ENCODE data around the gene ALAS1. TPM values are rescaled to one million over a fixed set of nuclear protein-coding genes. Genes with fewer than 3 reads are reported as not detected.

ALAS1 gene
- total RNA-seq, 1 experiment from 2014 or later = 58.6 TPM

DNA sequence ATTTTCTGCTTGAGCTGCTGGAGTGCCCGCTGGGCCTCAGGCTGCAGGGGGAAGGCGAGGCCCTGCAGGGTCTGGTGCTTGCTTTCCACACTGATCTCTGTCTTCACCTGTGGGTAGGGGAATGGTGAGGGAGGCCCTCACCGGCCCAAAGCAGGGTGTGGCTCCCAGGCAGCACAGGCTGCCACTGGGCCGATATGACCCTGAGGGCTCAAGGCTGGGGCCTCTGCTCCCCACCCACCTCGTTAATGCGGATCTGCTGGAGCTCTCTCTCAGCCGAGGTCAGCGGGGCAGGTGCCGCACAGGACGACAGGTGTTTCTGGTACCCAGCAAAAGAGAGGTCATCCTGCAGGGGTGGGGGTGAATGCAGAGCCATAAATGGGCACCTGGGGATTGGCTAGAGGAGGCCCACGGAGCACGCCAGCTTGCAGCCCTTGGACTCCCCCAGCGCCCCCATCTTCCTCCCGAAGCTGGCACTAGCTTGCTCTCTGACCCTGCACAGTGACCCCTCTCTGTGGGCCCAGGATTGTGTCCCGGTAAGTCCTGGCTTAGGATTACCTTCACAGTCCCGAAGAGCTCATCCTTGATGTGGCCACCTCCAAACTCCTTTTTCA, 33.0 kb downstream of the ALAS1 start:
- no peak overlapping the region for H3K4me3 ChIP-seq (ENCODE audit: low read depth, low read length, poor library complexity, severe bottlenecking)
- no peaks in the 10 kb centered on the region for H3K27me3 ChIP-seq (replicated peaks; ENCODE audit: insufficient read depth, low read depth, low read length, poor library complexity)
- H3K27ac ChIP-seq (ENCODE audit: low read depth, low read length, poor library complexity, severe bottlenecking) = no peak overlapping the region
- TF ChIP-seq EZH2 (IDR thresholded peaks at IDR 0.05; ENCODE audit: borderline replicate concordance, low read depth, low read length, poor library complexity, severe bottlenecking) (no peak), CTCF (conservative IDR thresholded peaks at IDR 0.05; ENCODE audit: low read depth, low read length) (no peak)
- CTCF ChIA-PET = no interaction called here
- BruUV-seq (replicated peaks) = no TSS peak
- H3K4me1 ChIP-seq (ENCODE audit: insufficient read depth, low read length, poor library complexity, severe bottlenecking) = no peaks in the 10 kb centered on the region
- H3K36me3 ChIP-seq (ENCODE audit: insufficient read depth, low read length, poor library complexity, severe bottlenecking) = no peaks in the 10 kb centered on the region
- DNase-seq (ENCODE audit: low spot score) = no peak
- intact Hi-C loops (cut with micrococcal nuclease; ENCODE audit: unreplicated experiment) = no loop called here
- POLR2A ChIA-PET (ENCODE audit: low non-redundant PET) = no interaction called here
- no peaks in the 10 kb centered on the region for H3K9me3 ChIP-seq (ENCODE audit: low read depth, low read length, poor library complexity, severe bottlenecking)

DNA sequence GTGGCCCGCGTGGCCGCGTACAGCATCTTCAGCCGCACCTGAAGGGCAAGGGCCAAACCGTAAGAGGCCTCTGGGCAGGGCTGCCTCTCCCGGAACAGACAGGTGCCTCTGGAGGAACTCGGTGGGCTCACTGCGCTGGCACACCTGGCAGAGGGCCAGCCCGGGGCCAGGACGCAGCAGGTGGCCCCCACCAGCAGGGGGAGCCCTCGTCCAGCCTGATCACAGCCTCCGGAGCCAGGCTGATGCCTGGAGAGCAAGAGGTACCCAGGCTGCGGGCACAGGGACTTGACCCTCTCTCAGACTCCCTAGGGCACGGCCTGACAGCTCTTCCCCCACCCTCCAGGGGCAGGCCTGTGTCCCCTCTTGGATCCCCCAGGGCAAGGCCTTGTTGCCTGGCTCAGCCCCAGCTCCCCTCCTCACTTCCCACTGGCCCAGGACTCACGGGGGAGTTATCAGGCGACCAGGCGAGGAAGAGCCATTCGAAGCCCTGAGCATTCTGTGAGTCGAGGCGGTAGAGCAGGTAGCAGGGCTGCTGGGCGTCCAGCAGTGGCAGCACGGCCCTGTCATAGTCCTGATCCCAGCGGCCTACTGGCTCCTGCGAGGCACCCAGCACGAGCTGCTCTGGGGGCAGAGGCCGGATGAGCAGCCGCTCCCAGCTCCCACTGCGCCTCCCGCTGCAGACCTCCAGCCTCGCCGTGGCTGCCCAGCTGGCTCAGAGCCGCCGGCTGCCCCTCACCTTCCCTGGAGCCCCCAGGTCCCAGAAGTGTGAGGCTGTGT, 33.7 kb downstream of the ALAS1 start:
- no peak overlapping the region for H3K27ac ChIP-seq (ENCODE audit: low read depth, low read length, poor library complexity, severe bottlenecking)
- no peaks in the 10 kb centered on the region for H3K9me3 ChIP-seq (ENCODE audit: low read depth, low read length, poor library complexity, severe bottlenecking)
- CTCF ChIA-PET = no interaction called here
- H3K4me1 ChIP-seq (ENCODE audit: insufficient read depth, low read length, poor library complexity, severe bottlenecking) = no peaks in the 10 kb centered on the region
- no peaks in the 10 kb centered on the region for H3K36me3 ChIP-seq (ENCODE audit: insufficient read depth, low read length, poor library complexity, severe bottlenecking)
- no TSS peak for BruUV-seq (replicated peaks)
- H3K27me3 ChIP-seq (replicated peaks; ENCODE audit: insufficient read depth, low read depth, low read length, poor library complexity) = no peaks in the 10 kb centered on the region
- POLR2A ChIA-PET (ENCODE audit: low non-redundant PET) = no interaction called here
- no peak overlapping the region for H3K4me3 ChIP-seq (ENCODE audit: low read depth, low read length, poor library complexity, severe bottlenecking)
- TF ChIP-seq EZH2 (IDR thresholded peaks at IDR 0.05; ENCODE audit: borderline replicate concordance, low read depth, low read length, poor library complexity, severe bottlenecking) (no peak), CTCF (conservative IDR thresholded peaks at IDR 0.05; ENCODE audit: low read depth, low read length) (peak; percentile 67)
- intact Hi-C loops (cut with micrococcal nuclease; ENCODE audit: unreplicated experiment) = no loop called here
- peak; percentile 37 for DNase-seq (ENCODE audit: low spot score)

- 0 out of 2 replicates have a peak, but pooled peaks have one; percentile 22 for TF ChIP-seq CTCF (conservative IDR thresholded peaks at IDR 0.05; ENCODE audit: low read depth, low read length)
- no peak for TF ChIP-seq EZH2 (IDR thresholded peaks at IDR 0.05; ENCODE audit: borderline replicate concordance, low read depth, low read length, poor library complexity, severe bottlenecking)
- Histone ChIP-seq H3K27me3 (replicated peaks; ENCODE audit: insufficient read depth, low read depth, low read length, poor library complexity) (no peaks in the 10 kb centered on the region), H3K27ac (ENCODE audit: low read depth, low read length, poor library complexity, severe bottlenecking) (no peak overlapping the region), H3K4me1 (ENCODE audit: insufficient read depth, low read length, poor library complexity, severe bottlenecking) (no peaks in the 10 kb centered on the region), H3K4me3 (ENCODE audit: low read depth, low read length, poor library complexity, severe bottlenecking) (no peak overlapping the region), H3K36me3 (ENCODE audit: insufficient read depth, low read length, poor library complexity, severe bottlenecking) (no peaks in the 10 kb centered on the region), H3K9me3 (ENCODE audit: low read depth, low read length, poor library complexity, severe bottlenecking) (no peaks in the 10 kb centered on the region)
- DNase-seq (ENCODE audit: low spot score) = no peak
- BruUV-seq (replicated peaks) = no TSS peak
- POLR2A ChIA-PET (ENCODE audit: low non-redundant PET) = no interaction called here
- CTCF ChIA-PET = no interaction called here
- intact Hi-C loops (cut with micrococcal nuclease; ENCODE audit: unreplicated experiment) = no loop called here
Observed at GRCh38 chr3:52232279-52233107, 34.5 kb downstream of the ALAS1 start.

Data from A673 (cell line).